Activated T-cell treated with anti-CD3 and anti-CD28 coated beads for 1 hour (primary cell): ENCODE measurements around the gene MSGN1.

Experiments used
- DNase-seq: peaks from one replicate; pipeline ENCODE4 v3.0.0-alpha.2; 2020; ENCODE audit warnings: low read depth

Gene MSGN1

DNA sequence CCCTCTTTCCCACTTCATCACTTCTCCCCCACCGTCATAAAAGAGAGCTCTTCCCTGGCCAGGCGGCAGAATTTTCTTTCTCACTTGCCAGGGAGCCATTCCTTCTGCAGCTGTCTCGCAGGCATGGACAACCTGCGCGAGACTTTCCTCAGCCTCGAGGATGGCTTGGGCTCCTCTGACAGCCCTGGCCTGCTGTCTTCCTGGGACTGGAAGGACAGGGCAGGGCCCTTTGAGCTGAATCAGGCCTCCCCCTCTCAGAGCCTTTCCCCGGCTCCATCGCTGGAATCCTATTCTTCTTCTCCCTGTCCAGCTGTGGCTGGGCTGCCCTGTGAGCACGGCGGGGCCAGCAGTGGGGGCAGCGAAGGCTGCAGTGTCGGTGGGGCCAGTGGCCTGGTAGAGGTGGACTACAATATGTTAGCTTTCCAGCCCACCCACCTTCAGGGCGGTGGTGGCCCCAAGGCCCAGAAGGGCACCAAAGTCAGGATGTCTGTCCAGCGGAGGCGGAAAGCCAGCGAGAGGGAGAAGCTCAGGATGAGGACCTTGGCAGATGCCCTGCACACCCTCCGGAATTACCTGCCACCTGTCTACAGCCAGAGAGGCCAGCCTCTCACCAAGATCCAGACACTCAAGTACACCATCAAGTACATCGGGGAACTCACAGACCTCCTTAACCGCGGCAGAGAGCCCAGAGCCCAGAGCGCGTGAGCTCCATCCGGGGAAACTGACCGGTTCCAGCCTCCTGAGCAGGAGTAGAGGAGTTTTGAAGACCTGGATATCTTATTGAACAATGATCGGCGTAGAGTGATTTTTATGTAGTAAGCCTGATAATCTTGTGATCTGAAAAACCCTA lies at the start of gene MSGN1:
TSS of gene MSGN1 (plus strand) at position 65 of the 850 bp plus-strand sequence. CDS start at position 124, 59 bp downstream.
- DNase-seq, result no peak

GRCh38 chr2:17768894-17769293 lies 47.4 kb upstream of the MSGN1 start:
- DNase-seq, result no peak

GRCh38 chr2:17771956-17772355 lies 44.3 kb upstream of the MSGN1 start:
- no peak for DNase-seq

DNA sequence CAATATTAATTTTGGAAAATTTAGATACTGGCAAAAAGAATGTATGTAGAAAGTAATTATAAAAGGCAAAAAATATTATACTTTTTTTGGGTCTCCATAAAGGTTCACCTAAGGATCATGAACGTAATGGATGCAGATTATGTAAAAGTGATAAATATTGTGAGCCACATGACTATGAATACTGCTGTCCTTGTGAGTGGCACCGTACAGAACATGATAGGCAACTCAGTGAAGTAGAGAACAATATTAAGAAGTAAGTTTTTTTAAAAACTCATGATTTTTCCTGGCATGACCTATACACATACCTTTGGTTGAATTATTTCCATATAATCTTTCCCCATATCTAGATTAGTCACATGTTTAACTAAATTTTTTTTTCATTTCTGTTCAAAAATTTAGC lies 43.7 kb upstream of the MSGN1 start:
- no peak for DNase-seq

DNA sequence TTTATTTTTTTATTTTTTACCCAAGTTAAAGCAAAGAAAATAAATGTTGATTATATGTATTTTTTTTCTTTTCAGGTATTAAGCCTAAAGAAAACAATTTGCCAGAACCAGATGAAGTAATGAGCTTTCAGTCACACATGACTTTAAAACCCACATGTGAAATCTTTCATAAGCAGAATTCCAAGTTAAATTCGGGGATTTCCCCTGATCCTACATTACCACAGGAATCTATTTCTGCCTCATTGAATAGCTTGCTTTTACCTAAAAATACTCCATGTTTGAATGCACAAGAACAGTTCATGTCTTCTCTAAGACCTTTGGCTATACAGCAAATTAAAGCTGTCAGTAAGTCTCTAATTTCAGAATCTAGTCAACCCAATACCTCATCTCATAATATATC lies 35.7 kb upstream of the MSGN1 start:
- DNase-seq, result no peak

- DNase-seq, result no peak
Observed at GRCh38 chr2:17781482-17781881, 34.8 kb upstream of the MSGN1 start.

GRCh38 chr2:17786727-17787126 lies 29.5 kb upstream of the MSGN1 start:
- no peak for DNase-seq

DNA sequence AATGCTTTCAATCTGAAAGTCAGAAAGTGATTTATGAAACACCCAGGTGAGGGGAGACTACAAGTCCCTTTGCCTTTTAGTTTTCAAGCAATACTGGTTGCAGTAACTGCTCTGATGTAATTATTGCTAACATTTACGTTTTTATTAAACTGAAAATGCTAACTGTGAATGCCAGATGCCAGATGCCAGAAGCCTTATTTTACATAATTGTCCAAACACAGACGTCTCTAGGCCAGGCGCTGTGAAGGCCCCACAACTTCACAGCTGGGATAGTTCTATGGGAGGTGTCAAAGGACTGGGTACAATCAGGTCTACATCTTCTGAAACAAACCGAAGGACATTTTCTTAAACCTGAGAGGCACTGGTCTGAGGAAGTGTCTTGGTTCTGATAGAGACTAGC lies 27.5 kb upstream of the MSGN1 start:
- no peak for DNase-seq

DNA sequence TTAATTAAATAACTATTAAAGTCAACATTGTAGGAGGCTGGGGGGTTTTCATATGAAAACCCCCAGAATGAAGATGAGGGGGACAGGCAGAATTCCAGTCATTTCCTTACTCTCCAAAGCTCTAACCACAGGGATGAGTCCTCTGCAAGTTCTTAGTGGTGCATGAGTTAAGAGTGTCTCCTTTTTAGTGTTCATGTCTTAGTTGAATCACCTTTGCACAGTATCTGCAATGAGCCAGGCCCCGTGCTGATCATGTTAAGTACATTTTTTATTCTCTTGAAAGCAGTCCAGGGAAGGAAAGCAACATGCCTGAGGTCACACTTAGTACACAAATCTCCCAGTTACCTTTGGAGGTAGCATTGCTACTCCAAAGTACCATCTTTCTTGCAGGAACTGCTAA lies 25.7 kb upstream of the MSGN1 start:
- DNase-seq, result no peak

GRCh38 chr2:17791121-17791816 lies 25.0 kb upstream of the MSGN1 start:
- DNase-seq, result no peak

GRCh38 chr2:17791817-17792130 lies 24.5 kb upstream of the MSGN1 start:
- no peak for DNase-seq

DNA sequence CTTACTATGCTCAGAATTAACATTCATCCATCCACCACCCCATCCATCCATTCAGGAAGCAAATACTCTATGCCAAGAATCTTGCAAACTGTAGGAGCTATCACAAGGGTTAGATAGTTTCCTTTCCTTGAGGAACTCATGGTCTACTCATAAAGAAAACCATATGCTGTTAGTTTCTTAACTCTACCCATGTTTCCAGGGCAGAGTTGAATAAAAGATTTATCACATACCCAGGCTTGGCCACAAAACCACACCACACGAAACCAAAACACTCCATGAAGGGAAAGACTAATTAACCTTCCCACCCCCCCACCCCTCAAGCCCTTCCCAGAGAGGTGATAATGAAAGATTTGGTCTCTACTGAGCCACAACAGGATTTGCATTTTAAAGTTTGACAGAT lies 23.7 kb upstream of the MSGN1 start:
- DNase-seq, result no peak

GRCh38 chr2:17793296-17793695 lies 23.0 kb upstream of the MSGN1 start:
- no peak for DNase-seq

DNA sequence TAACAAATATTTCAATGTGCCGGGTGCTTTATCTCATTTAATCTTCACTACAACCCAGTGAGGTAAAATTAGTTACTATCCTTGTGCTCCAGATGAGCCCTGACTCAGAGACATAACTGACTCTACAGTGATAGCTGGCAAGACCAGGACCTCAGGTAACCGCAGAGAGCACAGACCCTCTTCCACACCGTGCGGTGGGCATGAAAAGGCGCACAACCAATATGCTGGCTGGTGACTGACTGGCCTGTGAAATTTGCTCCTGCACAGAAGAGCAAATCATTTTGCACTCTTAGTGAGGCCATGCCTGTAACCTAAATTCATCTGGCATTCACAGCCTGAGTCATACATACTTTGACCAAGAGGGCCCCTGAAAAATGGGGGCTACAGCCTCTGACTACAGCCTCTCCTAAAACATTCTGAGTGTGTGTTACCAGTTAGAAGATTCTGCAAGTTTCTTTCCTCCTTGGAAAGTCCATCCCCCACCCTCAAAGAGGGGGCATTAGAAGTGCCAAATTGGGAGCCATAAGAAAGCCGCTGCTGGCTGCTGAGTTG lies 22.4 kb upstream of the MSGN1 start:
- DNase-seq, result no peak

- no peak for DNase-seq
Observed at GRCh38 chr2:17795309-17795708, 21.0 kb upstream of the MSGN1 start.

DNA sequence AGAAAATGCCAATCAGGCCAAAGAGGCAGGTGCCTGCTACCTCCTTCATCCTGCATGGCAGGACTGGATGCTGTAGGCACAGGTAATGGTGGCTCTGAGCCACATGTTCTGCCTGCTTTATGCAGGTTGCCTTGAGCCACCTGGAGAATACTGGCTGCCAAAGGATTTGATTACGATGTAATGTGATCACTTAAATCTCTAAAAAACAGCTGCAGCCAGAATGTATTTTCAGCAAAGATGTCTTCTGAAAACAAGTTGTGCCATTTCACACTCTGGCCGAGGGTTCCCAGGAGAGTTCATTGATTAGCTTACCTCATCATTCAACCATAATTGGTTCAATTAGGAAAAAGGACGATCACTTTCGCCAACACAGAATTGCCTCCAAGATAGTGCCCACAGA lies 17.9 kb upstream of the MSGN1 start:
- DNase-seq, result no peak

DNA sequence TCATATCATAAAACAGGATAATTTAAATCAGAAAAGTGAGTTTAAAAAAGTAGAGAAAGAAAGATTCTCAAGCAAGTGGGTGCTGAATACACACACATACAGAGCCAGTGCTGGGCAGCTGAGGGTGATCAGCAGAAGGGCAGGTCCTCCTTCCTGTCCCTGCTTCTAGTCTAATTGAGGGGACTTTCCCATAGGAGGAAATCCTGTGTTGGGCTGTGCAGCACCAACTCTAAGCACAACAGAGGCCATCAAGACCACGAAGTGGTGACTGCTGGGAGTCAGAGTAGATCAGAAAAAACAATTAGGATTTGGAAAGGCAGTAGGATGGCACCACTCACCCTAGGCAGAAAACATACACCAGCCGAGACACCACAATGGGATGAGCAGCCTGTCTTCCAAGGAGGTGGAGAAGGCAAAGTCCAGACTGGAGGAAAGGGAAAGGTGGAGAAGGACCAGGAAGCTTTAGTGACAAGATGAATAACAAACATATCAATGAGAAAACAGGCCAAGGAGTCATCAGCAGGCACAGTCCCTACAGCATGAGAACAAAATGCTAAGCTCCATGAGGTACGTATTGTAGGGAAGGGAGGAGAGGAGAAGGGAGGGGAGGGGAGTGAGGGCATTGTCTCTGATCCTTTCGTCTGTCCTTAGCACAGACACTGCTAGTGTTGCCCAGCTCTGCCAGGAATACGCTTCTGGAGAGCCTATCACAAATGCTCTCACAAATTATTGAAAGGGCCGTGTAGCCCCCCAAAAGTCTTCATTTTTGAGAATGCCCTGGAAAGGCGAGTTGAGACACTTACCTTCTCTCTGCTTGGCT lies 16.7 kb upstream of the MSGN1 start:
- no peak for DNase-seq

GRCh38 chr2:17800219-17800618 lies 16.0 kb upstream of the MSGN1 start:
- DNase-seq, result no peak

- no peak for DNase-seq
Observed at GRCh38 chr2:17800693-17801458, 15.4 kb upstream of the MSGN1 start.

DNA sequence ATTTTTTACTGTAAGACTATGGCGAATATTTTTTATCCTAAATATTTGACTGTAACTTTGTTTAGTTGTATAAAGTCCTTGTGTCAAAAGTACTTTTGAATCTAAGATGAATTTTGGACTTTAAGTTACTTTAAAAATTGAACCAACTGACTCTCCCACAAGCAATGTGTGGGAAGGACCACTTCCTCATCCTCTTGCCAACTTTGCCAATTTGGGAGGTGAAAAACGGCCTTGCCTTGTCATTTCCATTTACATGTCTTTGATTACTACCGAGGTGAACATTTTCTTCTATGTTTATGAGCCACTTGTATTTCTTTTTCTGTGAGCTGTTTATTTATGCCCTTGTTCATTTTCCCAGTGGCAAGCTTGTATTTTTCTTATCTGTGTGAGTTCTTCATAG lies 12.8 kb upstream of the MSGN1 start:
- DNase-seq, result no peak

DNA sequence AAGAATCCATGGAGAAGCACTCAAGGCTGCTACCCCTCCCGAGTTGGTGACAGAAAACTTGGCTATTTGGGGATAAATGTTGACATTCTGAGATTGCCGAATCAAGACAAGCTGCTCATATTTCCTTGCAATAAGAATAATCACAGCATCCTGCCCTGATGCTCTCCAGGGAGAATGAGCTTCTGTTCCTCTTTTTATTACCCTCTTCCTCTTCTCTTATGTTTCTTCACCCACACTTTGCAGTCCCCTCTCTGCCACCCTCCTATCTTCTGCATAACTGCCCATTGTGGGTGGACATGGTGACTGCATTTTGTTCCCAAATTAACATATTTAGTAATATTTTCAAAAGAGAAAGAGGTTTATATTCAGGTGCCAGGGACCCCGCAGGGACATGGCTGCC lies 11.9 kb upstream of the MSGN1 start:
- no peak for DNase-seq

GRCh38 chr2:17805166-17805565 lies 11.1 kb upstream of the MSGN1 start:
- no peak for DNase-seq
